HG03558 (cell line): ENCODE measurements around the gene CDON.
"Not testable (repeated sequence)": the region's sequence is repeated elsewhere in the genome, so short reads cannot be mapped to it uniquely, and the experiment has no call there.

Source experiments
- ATAC-seq: cut with Tn5 transposase; IDR thresholded peaks from one replicate; pipeline ENCODE4 v1.9.1; 2021; ENCODE audit warnings: moderate number of reproducible peaks; ENCODE audit not compliant: unreplicated experiment; ENCODE audit errors: extremely low read depth

Gene CDON

GRCh38 chr11:126002181-126002580, 60.5 kb downstream of the CDON start:
- ATAC-seq: no peak

- ATAC-seq: no peak
These were observed 63.3 kb downstream of the CDON start for GRCh38 chr11:125999234-125999880.

GRCh38 chr11:125998267-125998666, 64.4 kb downstream of the CDON start:
- ATAC-seq: no peak

GRCh38 chr11:125995313-125995712, 67.4 kb downstream of the CDON start:
- peak; percentile 62 for ATAC-seq

GRCh38 chr11:125994509-125994908, 68.2 kb downstream of the CDON start:
- no peak for ATAC-seq

GRCh38 chr11:125992893-125993292, 69.8 kb downstream of the CDON start:
- ATAC-seq: no peak

GRCh38 chr11:125990244-125990643, 72.4 kb downstream of the CDON start:
- no peak for ATAC-seq

GRCh38 chr11:125987066-125987641, 75.5 kb downstream of the CDON start:
- no peak for ATAC-seq

GRCh38 chr11:125985956-125986355, 76.7 kb downstream of the CDON start:
- ATAC-seq: not testable (repeated sequence)

GRCh38 chr11:125982348-125982730, 80.3 kb downstream of the CDON start:
- no peak for ATAC-seq

- ATAC-seq: no peak
These were observed 82.2 kb downstream of the CDON start for GRCh38 chr11:125980436-125980835.

- no peak for ATAC-seq
These were observed 83.2 kb downstream of the CDON start for GRCh38 chr11:125979511-125979910.

GRCh38 chr11:125978778-125979407, 83.8 kb downstream of the CDON start:
- ATAC-seq: no peak

GRCh38 chr11:125978181-125978716, 84.4 kb downstream of the CDON start:
- ATAC-seq: no peak

GRCh38 chr11:125977333-125977732, 85.3 kb downstream of the CDON start:
- ATAC-seq: no peak

- ATAC-seq: no peak
These were observed 86.5 kb downstream of the CDON start for GRCh38 chr11:125976156-125976555.

GRCh38 chr11:125975634-125976033, 87.0 kb downstream of the CDON start:
- no peak for ATAC-seq

- no peak for ATAC-seq
These were observed 88.4 kb downstream of the CDON start for GRCh38 chr11:125974284-125974683.

GRCh38 chr11:125971618-125972017, 91.0 kb downstream of the CDON start:
- ATAC-seq: no peak

GRCh38 chr11:125968354-125968753, 94.3 kb downstream of the CDON start:
- ATAC-seq: no peak

GRCh38 chr11:125967515-125967914, 95.2 kb downstream of the CDON start:
- ATAC-seq: no peak

GRCh38 chr11:125960771-125961170, 101.9 kb downstream of the CDON start:
- no peak for ATAC-seq
